Stimulated activated naive B cell treated with anti-CD40 and anti-IgM and Interleukin-4, amounts not matched to agents 10 μg/mL and 1 μg/mL and 100 μg/mL, for 72 hours (primary cell): Measurements from ENCODE around the gene HOXA5.

Experiments used
- ATAC-seq, 2 donors: fragments of 150-1000 bp; cut with Tn5 transposase; replicated peaks; 2 replicates each; pipeline ENCODE4 v1.10.0; 2021; ENCODE audit warnings: moderate library complexity in 1 of 2
- DNase-seq: peaks from one replicate; pipeline ENCODE4 v3.0.0; 2021
- H3K27ac Mint-ChIP-seq: one replicate; pipeline ENCODE4 v1.8.0; 2022; ENCODE audit warnings: mild to moderate bottlenecking, mixed read lengths
- H3K27me3 Mint-ChIP-seq, 2 donors: one replicate each; pipeline ENCODE4 v1.8.0; 2022; ENCODE audit warnings: mixed read lengths in 2 of 2
- H3K36me3 Mint-ChIP-seq, 2 donors: one replicate each; pipeline ENCODE4 v1.8.0; 2022; ENCODE audit warnings: mixed read lengths in 2 of 2, mild to moderate bottlenecking in 1 of 2
- H3K4me1 Mint-ChIP-seq, 2 donors: one replicate each; pipeline ENCODE4 v1.8.0; 2022; ENCODE audit warnings: mixed read lengths in 2 of 2, mild to moderate bottlenecking in 1 of 2
- H3K4me3 Mint-ChIP-seq, 2 donors: one replicate each; pipeline ENCODE4 v1.8.0; 2022; ENCODE audit warnings: mild to moderate bottlenecking in 2 of 2, mixed read lengths in 2 of 2, moderate library complexity in 1 of 2
- H3K9me3 Mint-ChIP-seq, 2 donors: one replicate each; pipeline ENCODE4 v1.8.0; 2022; ENCODE audit warnings: mixed read lengths in 2 of 2, mild to moderate bottlenecking in 1 of 2

HOXA5 gene

GRCh38 chr7:27138985-27139333, 4.5 kb downstream of the HOXA5 start:
- peaks cover 8 to 9% of the 10 kb centered on the region in 2 donors for H3K4me1 Mint-ChIP-seq
- H3K27ac Mint-ChIP-seq: no peak overlapping the region
- H3K9me3 Mint-ChIP-seq: no peaks in the 10 kb centered on the region
- no peak overlapping the region for H3K4me3 Mint-ChIP-seq
- DNase-seq: no peak
- peaks cover 50 to 55% of the 10 kb centered on the region in 2 donors for H3K27me3 Mint-ChIP-seq
- no peaks in the 10 kb centered on the region for H3K36me3 Mint-ChIP-seq
- ATAC-seq: no peak

- Mint-ChIP-seq H3K36me3 (no peaks in the 10 kb centered on the region), H3K9me3 (no peaks in the 10 kb centered on the region), H3K27ac (no peak overlapping the region), H3K4me3 (no peak overlapping the region), H3K27me3 (peaks cover 54 to 60% of the 10 kb centered on the region in 2 donors), H3K4me1 (peaks cover 8 to 9% of the 10 kb centered on the region in 2 donors)
- DNase-seq (no peak), ATAC-seq (no peak)
These were observed 5.0 kb downstream of the HOXA5 start for GRCh38 chr7:27138472-27138871.

- Mint-ChIP-seq H3K27ac (no peak overlapping the region), H3K9me3 (no peaks in the 10 kb centered on the region), H3K4me3 (no peak overlapping the region), H3K27me3 (peaks cover 56 to 60% of the 10 kb centered on the region in 2 donors), H3K4me1 (peaks cover 5 to 8% of the 10 kb centered on the region in 2 donors), H3K36me3 (no peaks in the 10 kb centered on the region)
- DNase-seq (no peak), ATAC-seq (no peak)
These were observed 5.7 kb downstream of the HOXA5 start for GRCh38 chr7:27137640-27138315.

DNA sequence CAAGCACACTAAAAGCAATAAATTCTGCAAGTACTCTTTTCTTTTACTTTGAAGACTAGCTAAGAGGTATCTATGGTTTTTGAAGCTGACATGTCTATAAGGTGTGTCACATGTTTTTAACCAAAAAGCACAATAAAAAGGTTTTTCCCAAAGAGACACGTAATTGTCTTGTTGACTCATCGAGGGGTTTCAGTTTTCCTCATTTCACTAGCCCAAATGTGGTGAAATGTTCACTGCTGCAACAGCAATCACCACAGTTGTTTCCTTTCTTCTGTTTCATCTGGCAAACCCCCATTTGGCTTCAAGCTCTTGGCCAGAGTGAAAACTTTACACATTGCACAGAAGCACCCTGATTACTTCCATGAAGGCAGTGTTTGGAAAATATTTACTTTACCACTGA, 9.1 kb downstream of the HOXA5 start:
- peaks cover 0 to 4% of the 10 kb centered on the region in 2 donors for H3K4me1 Mint-ChIP-seq
- H3K36me3 Mint-ChIP-seq: no peaks in the 10 kb centered on the region
- no peak for DNase-seq
- no peak overlapping the region for H3K4me3 Mint-ChIP-seq
- H3K27me3 Mint-ChIP-seq: peaks cover 43 to 58% of the 10 kb centered on the region in 2 donors
- H3K27ac Mint-ChIP-seq: no peak overlapping the region
- ATAC-seq: peak; percentile 24 to 62
- H3K9me3 Mint-ChIP-seq: no peaks in the 10 kb centered on the region

DNA sequence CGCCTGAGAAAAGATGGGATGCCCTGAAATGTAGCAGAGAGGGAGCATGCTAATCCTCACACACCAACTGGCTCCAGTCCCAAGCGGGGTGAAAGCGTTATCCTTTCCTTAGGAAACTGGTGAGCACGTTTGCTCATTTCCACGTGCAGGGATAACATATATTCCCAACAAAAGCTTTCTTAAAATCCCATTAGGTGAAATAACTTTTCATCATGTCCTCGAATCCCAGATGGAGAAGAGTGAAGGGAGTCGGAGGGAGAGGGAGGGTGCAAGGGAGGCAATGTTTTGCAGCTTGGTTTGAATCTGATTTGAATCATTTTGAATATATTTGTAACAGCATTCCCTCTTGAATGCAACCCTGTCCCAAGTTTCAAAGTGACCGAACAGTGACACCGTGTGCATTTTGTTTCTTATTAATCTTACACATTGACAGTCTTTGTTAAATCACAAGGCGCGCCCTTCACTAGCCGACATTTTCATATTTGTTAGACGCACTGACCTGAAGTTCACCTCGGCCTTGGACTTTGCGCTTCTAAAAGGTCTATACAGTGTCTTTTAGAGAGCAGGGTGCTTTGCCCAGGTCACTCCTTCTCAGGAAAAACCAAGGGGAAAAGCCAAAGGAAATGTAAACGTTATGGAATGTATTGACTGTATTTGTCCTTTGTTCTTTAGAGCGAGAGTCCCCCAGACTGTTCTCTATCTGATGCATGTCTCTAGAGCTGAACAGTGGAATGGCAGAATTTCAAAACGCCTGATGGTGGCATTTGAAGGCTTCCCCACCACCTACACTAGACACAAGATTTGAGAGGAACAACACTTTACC, 9.9 kb downstream of the HOXA5 start:
- Mint-ChIP-seq H3K4me1 (peaks cover 0 to 4% of the 10 kb centered on the region in 2 donors), H3K27me3 (peaks cover 46 to 61% of the 10 kb centered on the region in 2 donors), H3K4me3 (no peak overlapping the region), H3K27ac (no peak overlapping the region), H3K36me3 (peaks cover 2 to 4% of the 10 kb centered on the region in 2 donors), H3K9me3 (peaks cover 0 to 4% of the 10 kb centered on the region in 2 donors)
- DNase-seq: no peak
- no peak for ATAC-seq

- Mint-ChIP-seq H3K4me1 (peaks cover 0 to 4% of the 10 kb centered on the region in 2 donors), H3K9me3 (peaks cover 0 to 4% of the 10 kb centered on the region in 2 donors), H3K4me3 (no peak overlapping the region), H3K27me3 (peaks cover 51 to 63% of the 10 kb centered on the region in 2 donors), H3K27ac (no peak overlapping the region), H3K36me3 (peaks cover 2 to 4% of the 10 kb centered on the region in 2 donors)
- no peak for DNase-seq
- ATAC-seq: no peak
These were observed 10.5 kb downstream of the HOXA5 start for GRCh38 chr7:27132978-27133377.

GRCh38 chr7:27132214-27132613, 11.3 kb downstream of the HOXA5 start:
- no peak for DNase-seq
- H3K4me1 Mint-ChIP-seq: peaks cover 0 to 4% of the 10 kb centered on the region in 2 donors
- peaks cover 2 to 4% of the 10 kb centered on the region in 2 donors for H3K36me3 Mint-ChIP-seq
- H3K27me3 Mint-ChIP-seq: peaks cover 53 to 64% of the 10 kb centered on the region in 2 donors
- no peak overlapping the region for H3K27ac Mint-ChIP-seq
- H3K4me3 Mint-ChIP-seq: no peak overlapping the region
- no peak for ATAC-seq
- H3K9me3 Mint-ChIP-seq: peaks cover 0 to 4% of the 10 kb centered on the region in 2 donors

DNA sequence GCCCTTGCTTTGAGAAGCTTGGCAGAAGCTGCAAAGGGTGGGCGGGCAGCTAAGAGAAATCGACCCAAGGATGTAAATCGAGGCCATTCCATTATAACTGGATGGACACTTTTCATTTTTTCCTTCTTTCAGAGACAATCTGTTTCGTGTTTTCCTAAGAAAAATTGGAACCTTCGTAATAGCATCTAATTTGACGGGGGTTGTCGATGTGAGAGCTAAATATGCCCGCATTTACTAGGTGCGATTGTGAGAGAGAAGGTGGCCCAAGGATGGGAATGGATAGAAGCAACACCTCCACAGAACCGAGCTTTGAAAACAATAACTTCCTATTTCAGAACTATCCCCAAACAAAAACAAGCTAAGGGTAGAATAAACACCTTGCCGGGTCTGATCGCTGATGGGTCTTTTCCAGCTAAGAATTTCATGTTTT, 12.1 kb downstream of the HOXA5 start:
- Mint-ChIP-seq H3K9me3 (peaks cover 0 to 4% of the 10 kb centered on the region in 2 donors), H3K27me3 (peaks cover 57 to 64% of the 10 kb centered on the region in 2 donors), H3K4me1 (peaks cover 0 to 4% of the 10 kb centered on the region in 2 donors), H3K4me3 (peak overlapping the region; percentile 73), H3K27ac (peak overlapping the region; percentile 25), H3K36me3 (peaks cover 2 to 4% of the 10 kb centered on the region in 2 donors)
- DNase-seq: no peak
- no peak for ATAC-seq

DNA sequence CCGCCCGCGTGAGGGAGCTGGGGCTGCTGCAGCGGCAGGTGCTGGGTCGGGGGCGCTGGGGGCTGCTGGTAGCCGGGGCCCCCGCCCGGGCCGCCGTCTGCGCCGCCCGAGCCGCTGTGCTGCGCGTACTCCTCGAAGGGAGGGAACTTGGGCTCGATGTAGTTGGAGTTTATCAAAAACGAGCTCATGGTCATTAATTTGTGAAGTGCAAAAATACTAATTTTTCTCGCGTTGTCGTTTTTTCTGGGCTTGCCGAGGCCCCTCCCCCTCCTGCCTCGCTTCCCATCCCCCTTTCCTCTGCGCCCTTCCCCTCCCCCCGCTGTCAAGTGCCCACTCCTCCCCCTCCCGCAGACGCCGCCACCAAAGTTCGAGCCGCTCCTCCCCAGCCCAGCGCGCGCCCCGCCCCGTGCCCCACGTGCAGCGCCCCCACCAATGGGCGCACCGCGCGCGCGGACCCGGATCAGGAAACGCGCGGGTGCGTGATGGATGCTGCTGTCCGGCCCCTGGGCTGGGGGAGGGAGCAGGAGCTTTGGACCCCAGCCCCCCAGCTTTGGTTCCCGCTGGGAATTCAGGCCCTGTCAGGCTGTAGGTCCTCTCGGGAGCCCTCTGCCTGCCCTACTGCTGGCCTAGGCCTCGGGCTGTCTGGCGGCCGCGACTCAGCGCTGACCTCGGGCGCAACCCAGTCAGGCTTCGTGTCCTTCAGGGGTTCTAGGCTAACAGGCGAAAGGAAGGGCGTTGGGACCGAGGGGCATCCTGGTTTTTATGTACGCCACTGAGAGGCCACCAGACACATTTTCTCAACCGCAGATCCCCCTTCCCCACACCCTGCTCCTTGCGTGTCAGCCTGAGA, 12.7 kb downstream of the HOXA5 start, which contains the start of gene HOXA4:
Gene HOXA4 (minus strand): TSS at position 218 of the 850 bp plus-strand sequence. CDS start 24 bp downstream, at position 194.
- Mint-ChIP-seq H3K27ac (peak within 1 kb of the TSS; percentile 25), H3K4me1 (peaks cover 0 to 4% of the 10 kb centered on the region in 2 donors), H3K9me3 (peaks cover 0 to 4% of the 10 kb centered on the region in 2 donors), H3K4me3 (peak within 1 kb of the TSS; percentile 73), H3K27me3 (peaks cover 56 to 62% of the 10 kb centered on the region in 2 donors), H3K36me3 (peaks cover 2 to 4% of the 10 kb centered on the region in 2 donors)
- ATAC-seq (peak; percentile 92 to 95), DNase-seq (peak; percentile 66)

DNA sequence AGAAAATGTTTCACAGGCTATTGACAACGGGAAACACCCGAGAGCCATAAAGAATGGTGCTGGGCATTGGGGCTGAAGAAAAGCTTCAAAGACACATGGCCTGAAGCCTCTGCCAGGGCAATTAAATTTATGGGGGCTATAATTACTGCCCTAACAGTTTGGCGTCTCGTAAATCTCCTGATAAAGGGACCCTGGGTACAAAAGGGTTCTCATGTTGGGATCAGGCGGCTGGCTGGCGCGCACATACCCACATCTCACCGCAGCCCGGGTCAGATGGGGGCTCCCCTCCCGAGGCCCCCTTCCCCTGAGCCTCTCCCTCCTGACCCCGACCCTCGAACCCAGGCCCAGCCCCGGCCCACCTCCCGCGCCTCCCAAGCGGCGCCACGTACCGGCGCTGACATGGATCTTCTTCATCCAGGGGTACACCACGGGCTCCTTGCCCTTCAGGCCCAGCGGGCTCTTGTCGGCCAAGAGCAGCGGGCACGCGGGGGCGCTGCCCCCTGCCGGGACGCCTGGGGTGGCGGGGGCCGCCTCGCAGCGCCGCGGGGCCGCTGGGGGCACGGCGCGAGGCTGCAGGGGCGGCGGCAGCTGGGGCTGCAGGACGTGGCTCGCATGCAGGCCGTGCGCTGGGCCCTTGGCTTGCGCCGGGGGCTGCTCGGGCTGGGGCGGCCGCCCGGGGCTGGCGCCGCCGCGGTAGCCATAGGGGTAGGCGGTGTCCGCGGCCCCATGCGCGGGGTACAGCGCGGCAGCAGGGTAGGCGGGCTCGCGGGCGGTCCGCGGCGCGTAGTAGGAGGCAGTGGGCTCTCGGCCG, 13.5 kb downstream of the HOXA5 start:
- H3K4me1 Mint-ChIP-seq: peaks cover 0 to 4% of the 10 kb centered on the region in 2 donors
- peaks cover 0 to 4% of the 10 kb centered on the region in 2 donors for H3K9me3 Mint-ChIP-seq
- ATAC-seq (peak; percentile 18 to 21), DNase-seq (no peak)
- peaks cover 61 to 66% of the 10 kb centered on the region in 2 donors for H3K27me3 Mint-ChIP-seq
- H3K27ac Mint-ChIP-seq: no peak overlapping the region
- peaks cover 2 to 4% of the 10 kb centered on the region in 2 donors for H3K36me3 Mint-ChIP-seq
- H3K4me3 Mint-ChIP-seq: no peak overlapping the region

GRCh38 chr7:27128776-27129728, 14.4 kb downstream of the HOXA5 start:
- Mint-ChIP-seq H3K36me3 (peaks cover 2 to 4% of the 10 kb centered on the region in 2 donors), H3K27ac (no peak overlapping the region), H3K4me3 (peak overlapping the region in 1 of 2 donors; percentile 22), H3K27me3 (peaks cover 60 to 66% of the 10 kb centered on the region in 2 donors), H3K4me1 (peaks cover 0 to under 1% of the 10 kb centered on the region in 2 donors), H3K9me3 (peaks cover 0 to 4% of the 10 kb centered on the region in 2 donors)
- DNase-seq (no peak), ATAC-seq (no peak)

DNA sequence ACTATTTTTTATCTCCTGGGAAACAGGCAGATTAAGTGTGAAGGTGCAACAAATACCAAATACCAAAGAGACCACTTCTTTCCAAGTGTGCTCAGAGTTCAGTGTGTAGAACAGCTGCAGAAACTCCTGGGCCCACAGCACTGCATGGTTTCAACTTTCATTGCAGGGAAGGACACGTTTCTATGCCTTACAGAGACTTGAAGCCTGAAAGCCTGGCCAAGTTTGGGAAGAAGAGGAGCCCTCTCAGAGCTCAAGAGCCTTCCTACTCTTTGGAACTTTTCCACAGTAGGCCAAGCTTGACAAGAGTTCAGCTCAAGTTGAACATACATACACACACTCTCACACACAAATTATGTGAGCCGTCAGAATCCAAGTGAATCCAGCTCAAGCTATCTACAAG, 15.4 kb downstream of the HOXA5 start:
- Mint-ChIP-seq H3K27me3 (peaks cover 51 to 62% of the 10 kb centered on the region in 2 donors), H3K4me1 (no peaks in the 10 kb centered on the region)
- ATAC-seq: no peak

More for the DNA sequence above, 15.4 kb downstream of the HOXA5 start:
- no peak overlapping the region for H3K4me3 Mint-ChIP-seq
- peaks cover 2 to 4% of the 10 kb centered on the region in 2 donors for H3K36me3 Mint-ChIP-seq
- H3K9me3 Mint-ChIP-seq: peaks cover 0 to 4% of the 10 kb centered on the region in 2 donors
- no peak overlapping the region for H3K27ac Mint-ChIP-seq
- no peak for DNase-seq
